Measurements from ENCODE around the gene ILKAP. TPM values are rescaled to one million over a fixed set of nuclear protein-coding genes. Genes with fewer than 3 reads are reported as not detected.
A peak's percentile ranks its signal among the peaks of the same experiment; 100 is the strongest.

Gene ILKAP
- total RNA-seq, 4 donors from 2014 or later, result 9.2 to 78.0 (median 29.1) TPM

DNA sequence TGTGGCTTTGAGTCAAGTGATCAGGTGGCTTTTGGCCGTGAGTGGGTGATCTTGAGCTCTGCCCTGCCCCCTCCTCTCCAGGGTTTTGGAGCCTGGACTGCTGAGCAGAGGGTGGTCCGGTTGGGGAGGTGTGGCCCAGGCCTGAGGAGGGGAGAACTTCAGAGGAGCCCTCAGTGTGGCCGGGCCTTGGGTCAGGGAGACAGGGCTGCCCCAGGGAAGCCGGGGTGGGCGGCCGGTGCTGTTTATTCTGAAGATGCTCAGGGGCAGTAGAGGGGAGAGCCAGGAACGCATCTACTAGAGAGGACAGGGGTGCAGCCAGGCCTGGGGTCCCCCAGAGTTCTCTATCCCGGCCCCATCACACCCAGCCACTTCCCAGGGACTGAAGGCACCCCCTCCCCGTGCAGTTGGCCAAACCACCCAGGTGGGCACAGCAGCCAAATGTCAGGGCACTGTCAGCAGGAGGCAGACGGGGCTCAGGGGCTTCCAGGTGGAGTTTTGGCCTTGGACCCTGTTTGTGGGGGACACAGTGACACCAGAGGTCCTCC lies 43.8 kb downstream of the ILKAP start:
- H3K27me3 ChIP-seq, result peaks cover 0 to 7% of the 10 kb centered on the region in 2 donors
- H3K27ac ChIP-seq, result no peak overlapping the region
- H3K4me3 ChIP-seq, result no peak overlapping the region
- no peaks in the 10 kb centered on the region for H3K36me3 ChIP-seq
- intact Hi-C loops (cut with DNase I; ENCODE audit: low total_unique reads), result no loop called here
- no peaks in the 10 kb centered on the region for H3K9me3 ChIP-seq
- TF ChIP-seq, protein P1, sequence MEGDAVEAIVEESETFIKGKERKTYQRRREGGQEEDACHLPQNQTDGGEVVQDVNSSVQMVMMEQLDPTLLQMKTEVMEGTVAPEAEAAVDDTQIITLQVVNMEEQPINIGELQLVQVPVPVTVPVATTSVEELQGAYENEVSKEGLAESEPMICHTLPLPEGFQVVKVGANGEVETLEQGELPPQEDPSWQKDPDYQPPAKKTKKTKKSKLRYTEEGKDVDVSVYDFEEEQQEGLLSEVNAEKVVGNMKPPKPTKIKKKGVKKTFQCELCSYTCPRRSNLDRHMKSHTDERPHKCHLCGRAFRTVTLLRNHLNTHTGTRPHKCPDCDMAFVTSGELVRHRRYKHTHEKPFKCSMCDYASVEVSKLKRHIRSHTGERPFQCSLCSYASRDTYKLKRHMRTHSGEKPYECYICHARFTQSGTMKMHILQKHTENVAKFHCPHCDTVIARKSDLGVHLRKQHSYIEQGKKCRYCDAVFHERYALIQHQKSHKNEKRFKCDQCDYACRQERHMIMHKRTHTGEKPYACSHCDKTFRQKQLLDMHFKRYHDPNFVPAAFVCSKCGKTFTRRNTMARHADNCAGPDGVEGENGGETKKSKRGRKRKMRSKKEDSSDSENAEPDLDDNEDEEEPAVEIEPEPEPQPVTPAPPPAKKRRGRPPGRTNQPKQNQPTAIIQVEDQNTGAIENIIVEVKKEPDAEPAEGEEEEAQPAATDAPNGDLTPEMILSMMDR (IDR thresholded peaks at IDR 0.05), result no peak
- no peak for TF ChIP-seq POLR2A (IDR thresholded peaks at IDR 0.05)
- DNase-seq, result no peak
- peaks cover 0 to 12% of the 10 kb centered on the region in 2 donors for H3K4me1 ChIP-seq

DNA sequence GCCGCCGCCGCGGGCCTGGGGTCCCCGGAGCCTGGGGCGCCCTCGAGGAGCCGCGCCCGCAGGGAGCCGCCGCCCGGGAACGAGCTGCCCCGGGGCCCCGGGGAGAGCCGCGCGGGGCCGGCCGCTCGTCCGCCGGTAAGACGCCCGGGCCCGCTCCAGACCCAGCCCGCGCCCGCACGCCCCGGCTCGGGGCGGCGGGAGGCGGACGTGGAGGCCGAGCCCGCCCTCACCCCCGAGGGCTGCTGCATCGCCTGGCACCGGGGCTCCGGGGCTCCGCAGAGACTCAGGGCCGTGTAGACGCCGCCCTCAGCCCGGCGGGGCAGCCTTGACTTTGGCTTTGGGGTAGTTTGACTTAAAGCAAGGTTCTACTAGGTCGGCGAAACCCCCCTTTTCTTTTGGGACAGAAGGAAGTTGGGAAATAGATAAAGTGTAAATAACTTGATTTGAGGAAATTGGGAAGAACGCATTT lies 44.4 kb downstream of the ILKAP start:
- no peak for TF ChIP-seq POLR2A (IDR thresholded peaks at IDR 0.05)
- TF ChIP-seq, protein P1 (IDR thresholded peaks at IDR 0.05), result no peak
- Histone ChIP-seq H3K27me3 (peaks cover 0 to 4% of the 10 kb centered on the region in 2 donors), H3K27ac (no peak overlapping the region), H3K4me1 (peaks cover 0 to 11% of the 10 kb centered on the region in 2 donors), H3K36me3 (no peaks in the 10 kb centered on the region), H3K4me3 (peak overlapping the region in 1 of 2 donors; percentile 19), H3K9me3 (no peaks in the 10 kb centered on the region)
- intact Hi-C loops (cut with DNase I; ENCODE audit: low total_unique reads), result no loop called here
- DNase-seq, result no peak

DNA sequence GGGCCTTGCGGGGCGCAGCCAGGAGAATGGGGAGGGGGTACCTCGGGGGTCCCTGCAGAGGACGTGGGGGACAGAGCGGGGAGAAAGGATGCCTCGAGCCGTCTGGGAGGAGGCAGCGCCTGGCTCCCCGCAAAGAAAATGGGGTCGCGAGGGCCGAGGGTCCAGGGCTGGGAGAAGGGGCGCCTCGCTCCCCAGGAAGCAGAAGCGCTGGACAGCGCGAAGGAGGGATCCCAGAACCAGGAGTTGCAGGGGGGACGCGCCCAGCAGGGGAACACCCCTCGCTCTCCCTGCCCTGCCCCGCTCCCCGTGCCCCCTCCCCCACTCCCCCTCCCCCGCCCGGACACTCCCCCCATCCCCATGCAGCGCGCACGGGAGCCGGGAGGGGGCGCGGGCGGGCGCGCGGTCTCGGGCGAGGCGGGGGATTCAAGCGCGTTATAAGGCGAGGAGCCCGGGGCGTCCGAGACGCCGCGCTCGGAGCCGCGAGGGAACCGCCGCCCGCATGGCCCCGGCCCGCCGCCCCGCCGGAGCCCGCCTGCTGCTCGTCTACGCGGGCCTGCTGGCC lies 44.9 kb downstream of the ILKAP start, which contains the start of gene ERFE:
TSS of gene ERFE (plus strand) at position 462 of the 562 bp plus-strand sequence. CDS start at position 500, 38 bp downstream.
- H3K27me3 ChIP-seq, result no peaks in the 10 kb centered on the region
- peak in 1 of 2 donors; percentile 40 for DNase-seq
- intact Hi-C loops (cut with DNase I; ENCODE audit: low total_unique reads), result no loop called here
- H3K27ac ChIP-seq, result no peak within 1 kb of the TSS
- H3K4me1 ChIP-seq, result peaks cover 0 to 6% of the 10 kb centered on the region in 2 donors
- peak within 1 kb of the TSS in 1 of 2 donors; percentile 19 for H3K4me3 ChIP-seq
- TF ChIP-seq POLR2A (IDR thresholded peaks at IDR 0.05), result no peak
- TF ChIP-seq, protein P1 (IDR thresholded peaks at IDR 0.05), result peak in 3 of 4 experiments; percentile 26 to 48 (median 34)
- H3K9me3 ChIP-seq, result no peaks in the 10 kb centered on the region
- no peaks in the 10 kb centered on the region for H3K36me3 ChIP-seq

DNA sequence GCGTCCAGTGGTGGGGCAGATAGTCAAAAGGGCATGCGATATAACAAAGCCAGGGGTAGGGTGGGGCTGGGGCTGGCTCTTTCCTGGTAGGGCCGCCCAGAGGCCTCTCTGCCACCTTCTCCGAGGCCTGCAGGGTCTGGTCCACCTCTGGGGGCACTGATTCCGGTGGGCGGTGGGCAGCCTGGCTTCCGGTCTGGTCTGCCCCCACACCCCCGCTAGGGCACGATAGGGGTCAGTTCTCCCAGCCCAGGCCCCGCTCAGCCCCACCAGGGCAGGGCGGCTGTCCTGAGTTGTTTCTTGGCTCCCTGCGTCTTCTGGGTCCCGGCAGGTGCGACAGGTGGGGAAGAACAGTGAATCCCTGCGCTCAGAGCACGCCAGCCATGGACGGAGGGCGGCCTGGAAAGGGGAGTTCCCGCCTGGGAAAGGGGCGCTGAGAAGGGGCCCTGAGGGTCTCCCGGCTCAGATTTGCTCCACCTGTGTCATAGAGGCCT lies 45.4 kb downstream of the ILKAP start:
- intact Hi-C loops (cut with DNase I; ENCODE audit: low total_unique reads), result no loop called here
- H3K4me3 ChIP-seq, result no peak overlapping the region
- H3K4me1 ChIP-seq, result peaks cover 0 to 4% of the 10 kb centered on the region in 2 donors
- H3K36me3 ChIP-seq, result no peaks in the 10 kb centered on the region
- TF ChIP-seq, protein P1 (IDR thresholded peaks at IDR 0.05), result no peak
- TF ChIP-seq POLR2A (IDR thresholded peaks at IDR 0.05), result no peak
- no peaks in the 10 kb centered on the region for H3K9me3 ChIP-seq
- no peak overlapping the region for H3K27ac ChIP-seq
- H3K27me3 ChIP-seq, result no peaks in the 10 kb centered on the region
- no peak for DNase-seq

DNA sequence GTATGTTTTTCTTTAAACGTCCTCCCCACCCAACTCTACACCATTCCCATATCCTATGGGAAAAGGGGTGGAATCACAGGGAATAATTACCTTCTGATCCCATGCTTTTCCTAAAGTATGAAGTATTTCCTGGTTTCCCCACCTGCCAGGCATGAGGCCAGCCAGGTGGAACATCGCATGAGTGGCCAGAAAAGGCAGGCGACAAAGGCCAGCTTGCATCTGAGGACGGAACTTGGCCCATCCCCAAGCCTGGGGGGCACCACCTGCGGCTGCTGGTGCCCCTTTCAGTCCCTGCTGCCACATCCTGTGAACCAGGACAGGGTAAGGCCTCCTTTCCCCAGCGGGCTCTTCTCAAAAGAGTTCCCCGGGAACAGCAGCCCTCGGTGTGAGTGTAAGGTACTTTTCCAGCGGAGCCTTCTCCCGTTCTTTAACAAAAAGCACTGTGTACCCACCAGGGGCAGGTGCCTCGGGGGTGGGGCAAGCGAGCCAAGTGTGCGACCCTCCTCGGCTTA lies 45.9 kb downstream of the ILKAP start:
- intact Hi-C loops (cut with DNase I; ENCODE audit: low total_unique reads), result no loop called here
- Histone ChIP-seq H3K27me3 (no peaks in the 10 kb centered on the region), H3K9me3 (no peaks in the 10 kb centered on the region), H3K4me1 (peaks cover 0 to 4% of the 10 kb centered on the region in 2 donors), H3K36me3 (no peaks in the 10 kb centered on the region), H3K4me3 (no peak overlapping the region), H3K27ac (no peak overlapping the region)
- no peak for DNase-seq
- TF ChIP-seq, protein P1 (IDR thresholded peaks at IDR 0.05), result no peak
- no peak for TF ChIP-seq POLR2A (IDR thresholded peaks at IDR 0.05)
